ENCODE measurements around the gene USP47.

Gene USP47

GRCh38 chr11:11909727-11910126, 68.0 kb downstream of the USP47 start:
- Mint-ChIP-seq H3K36me3 (peaks cover 22 to 38% of the 10 kb centered on the region in 2 donors), H3K9me3 (no peaks in the 10 kb centered on the region)
- DNase-seq, result no peak

GRCh38 chr11:11910541-11910940, 68.8 kb downstream of the USP47 start:
- DNase-seq (no peak), ATAC-seq (replicated peaks) (no peak)
- Mint-ChIP-seq H3K9me3 (no peaks in the 10 kb centered on the region), H3K4me3 (no peak overlapping the region), H3K36me3 (peaks cover 27 to 42% of the 10 kb centered on the region in 2 donors), H3K27ac (no peak overlapping the region), H3K4me1 (peaks cover 0 to 2% of the 10 kb centered on the region in 2 donors), H3K27me3 (no peaks in the 10 kb centered on the region)

More at GRCh38 chr11:11909727-11910126, 68.0 kb downstream of the USP47 start:
- Mint-ChIP-seq H3K27ac (no peak overlapping the region), H3K27me3 (no peaks in the 10 kb centered on the region), H3K4me1 (no peaks in the 10 kb centered on the region), H3K4me3 (no peak overlapping the region)
- no peak for ATAC-seq (replicated peaks)

- Mint-ChIP-seq H3K4me1 (peaks cover 0 to 2% of the 10 kb centered on the region in 2 donors), H3K4me3 (no peak overlapping the region), H3K9me3 (no peaks in the 10 kb centered on the region), H3K27me3 (no peaks in the 10 kb centered on the region), H3K27ac (no peak overlapping the region), H3K36me3 (peaks cover 29 to 45% of the 10 kb centered on the region in 2 donors)
- DNase-seq, result no peak
- no peak for ATAC-seq (replicated peaks)
Measured at GRCh38 chr11:11913395-11913794, 71.6 kb downstream of the USP47 start.

- H3K4me3 Mint-ChIP-seq, result no peak overlapping the region
- no peaks in the 10 kb centered on the region for H3K9me3 Mint-ChIP-seq
- ATAC-seq (replicated peaks), result no peak
- H3K27me3 Mint-ChIP-seq, result no peaks in the 10 kb centered on the region
- H3K27ac Mint-ChIP-seq, result no peak overlapping the region
- DNase-seq, result no peak
- H3K4me1 Mint-ChIP-seq, result peaks cover 0 to 2% of the 10 kb centered on the region in 2 donors
- H3K36me3 Mint-ChIP-seq, result peaks cover 29 to 36% of the 10 kb centered on the region in 2 donors
Measured at GRCh38 chr11:11915625-11916024, 73.9 kb downstream of the USP47 start.

GRCh38 chr11:11916981-11917399, 75.2 kb downstream of the USP47 start:
- H3K9me3 Mint-ChIP-seq, result no peaks in the 10 kb centered on the region
- H3K36me3 Mint-ChIP-seq, result peaks cover 19 to 22% of the 10 kb centered on the region in 2 donors
- H3K4me1 Mint-ChIP-seq, result peaks cover 0 to 2% of the 10 kb centered on the region in 2 donors
- no peak for ATAC-seq (replicated peaks)
- H3K27me3 Mint-ChIP-seq, result no peaks in the 10 kb centered on the region
- H3K27ac Mint-ChIP-seq, result no peak overlapping the region
- H3K4me3 Mint-ChIP-seq, result no peak overlapping the region
- no peak for DNase-seq

GRCh38 chr11:11923828-11924227, 82.1 kb downstream of the USP47 start:
- peaks cover 32 to 40% of the 10 kb centered on the region in 2 donors for H3K36me3 Mint-ChIP-seq
- peaks cover 0 to 3% of the 10 kb centered on the region in 2 donors for H3K9me3 Mint-ChIP-seq
- H3K27me3 Mint-ChIP-seq, result no peaks in the 10 kb centered on the region
- no peak overlapping the region for H3K27ac Mint-ChIP-seq
- no peak overlapping the region for H3K4me3 Mint-ChIP-seq
- peaks cover 1 to 23% of the 10 kb centered on the region in 2 donors for H3K4me1 Mint-ChIP-seq
- no peak for ATAC-seq (replicated peaks)
- no peak for DNase-seq

DNA sequence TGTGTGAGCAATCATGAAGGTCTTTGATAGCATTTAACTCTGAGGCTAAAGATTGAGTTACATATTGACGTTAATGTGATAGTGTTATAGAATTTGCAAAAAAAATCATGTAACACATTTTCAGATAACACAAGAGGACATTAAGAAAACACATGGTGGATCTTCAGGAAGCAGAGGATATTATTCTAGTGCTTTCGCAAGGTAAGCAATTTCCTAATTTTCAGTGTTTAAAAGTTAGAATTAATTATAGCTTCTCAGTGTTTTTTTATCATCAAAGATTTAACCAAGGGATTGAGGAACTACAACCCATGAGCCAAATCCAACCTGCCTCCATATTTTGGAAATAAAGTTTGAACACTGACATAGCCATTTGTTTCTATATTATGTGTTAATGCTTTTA, 88.1 kb downstream of the USP47 start:
- Mint-ChIP-seq H3K9me3 (peaks cover 0 to 3% of the 10 kb centered on the region in 2 donors), H3K4me1 (peaks cover 1 to 22% of the 10 kb centered on the region in 2 donors), H3K4me3 (no peak overlapping the region), H3K27ac (no peak overlapping the region), H3K27me3 (no peaks in the 10 kb centered on the region), H3K36me3 (peaks cover 44 to 52% of the 10 kb centered on the region in 2 donors)
- ATAC-seq (replicated peaks) (no peak), DNase-seq (no peak)

GRCh38 chr11:11931461-11932055, 89.8 kb downstream of the USP47 start:
- Mint-ChIP-seq H3K27ac (no peak overlapping the region), H3K27me3 (no peaks in the 10 kb centered on the region), H3K4me1 (peaks cover 0 to 5% of the 10 kb centered on the region in 2 donors), H3K4me3 (no peak overlapping the region), H3K9me3 (peaks cover 0 to 2% of the 10 kb centered on the region in 2 donors), H3K36me3 (peaks cover 33 to 42% of the 10 kb centered on the region in 2 donors)
- DNase-seq (no peak), ATAC-seq (replicated peaks) (peak in 1 of 2 donors; percentile 45)

DNA sequence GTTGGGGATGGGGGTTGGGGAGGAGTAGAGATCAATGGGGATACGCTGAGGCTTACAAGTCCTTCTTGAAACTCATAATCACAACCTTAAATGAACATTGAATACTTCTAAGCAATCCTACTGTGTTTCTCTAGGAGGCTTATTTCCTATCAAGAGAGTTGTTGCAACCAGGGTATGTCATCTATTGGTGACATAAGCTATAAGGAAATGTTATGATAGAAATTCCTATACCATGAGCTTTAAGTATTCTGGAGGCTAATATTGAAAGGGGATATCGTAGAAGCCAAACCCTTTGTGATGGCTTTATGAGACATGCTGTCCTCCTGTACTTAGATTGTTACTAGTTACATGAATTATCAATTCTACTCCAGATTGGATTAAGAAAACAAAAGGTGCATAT, 93.8 kb downstream of the USP47 start:
- H3K4me1 Mint-ChIP-seq, result no peaks in the 10 kb centered on the region
- peaks cover 38 to 52% of the 10 kb centered on the region in 2 donors for H3K36me3 Mint-ChIP-seq
- no peak overlapping the region for H3K27ac Mint-ChIP-seq
- DNase-seq (no peak), ATAC-seq (replicated peaks) (no peak)
- H3K9me3 Mint-ChIP-seq, result no peaks in the 10 kb centered on the region
- H3K4me3 Mint-ChIP-seq, result no peak overlapping the region
- no peaks in the 10 kb centered on the region for H3K27me3 Mint-ChIP-seq

DNA sequence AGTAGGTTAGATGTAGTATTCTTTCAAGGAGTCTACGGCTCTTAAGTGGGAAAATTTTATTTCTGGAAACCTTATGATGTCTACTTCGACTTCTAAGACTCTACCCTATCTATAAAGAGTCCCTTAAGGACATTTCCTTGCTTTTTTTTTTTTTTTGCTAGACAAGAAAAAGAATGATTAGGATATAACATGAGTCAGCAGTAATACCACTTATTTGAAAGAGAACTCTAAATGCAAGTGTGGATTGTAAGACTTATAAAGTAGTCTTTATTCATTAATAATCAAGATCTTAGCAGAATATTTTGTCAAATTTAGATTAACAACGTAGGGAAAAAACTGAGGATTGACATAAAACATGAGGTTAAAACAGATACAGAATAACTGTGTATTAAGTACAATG, 95.7 kb downstream of the USP47 start:
- Mint-ChIP-seq H3K27ac (no peak overlapping the region), H3K9me3 (no peaks in the 10 kb centered on the region), H3K4me3 (no peak overlapping the region), H3K36me3 (peaks cover 35 to 53% of the 10 kb centered on the region in 2 donors), H3K4me1 (no peaks in the 10 kb centered on the region), H3K27me3 (no peaks in the 10 kb centered on the region)
- DNase-seq (no peak), ATAC-seq (replicated peaks) (no peak)

- ATAC-seq (replicated peaks) (no peak), DNase-seq (no peak)
- H3K36me3 Mint-ChIP-seq, result peaks cover 34 to 53% of the 10 kb centered on the region in 2 donors
- H3K27ac Mint-ChIP-seq, result no peak overlapping the region
- no peaks in the 10 kb centered on the region for H3K4me1 Mint-ChIP-seq
- H3K27me3 Mint-ChIP-seq, result no peaks in the 10 kb centered on the region
- H3K9me3 Mint-ChIP-seq, result no peaks in the 10 kb centered on the region
- no peak overlapping the region for H3K4me3 Mint-ChIP-seq
Measured at GRCh38 chr11:11937957-11938356, 96.2 kb downstream of the USP47 start.

GRCh38 chr11:11940551-11940950, 98.8 kb downstream of the USP47 start:
- H3K27ac Mint-ChIP-seq, result no peak overlapping the region
- no peak for DNase-seq
- no peaks in the 10 kb centered on the region for H3K27me3 Mint-ChIP-seq
- H3K4me3 Mint-ChIP-seq, result no peak overlapping the region
- peaks cover 32 to 48% of the 10 kb centered on the region in 2 donors for H3K36me3 Mint-ChIP-seq
- no peaks in the 10 kb centered on the region for H3K9me3 Mint-ChIP-seq
- H3K4me1 Mint-ChIP-seq, result no peaks in the 10 kb centered on the region
- ATAC-seq (replicated peaks), result no peak

GRCh38 chr11:11942668-11943067, 100.9 kb downstream of the USP47 start:
- Mint-ChIP-seq H3K27me3 (no peaks in the 10 kb centered on the region), H3K4me3 (no peak overlapping the region), H3K4me1 (no peaks in the 10 kb centered on the region), H3K27ac (no peak overlapping the region), H3K9me3 (no peaks in the 10 kb centered on the region), H3K36me3 (peaks cover 33 to 44% of the 10 kb centered on the region in 2 donors)
- DNase-seq (no peak), ATAC-seq (replicated peaks) (no peak)

- Mint-ChIP-seq H3K4me1 (no peaks in the 10 kb centered on the region), H3K27me3 (no peaks in the 10 kb centered on the region), H3K9me3 (no peaks in the 10 kb centered on the region), H3K27ac (no peak overlapping the region), H3K4me3 (no peak overlapping the region), H3K36me3 (peaks cover 25 to 37% of the 10 kb centered on the region in 2 donors)
- no peak for DNase-seq
- no peak for ATAC-seq (replicated peaks)
Measured at GRCh38 chr11:11944444-11944843, 102.7 kb downstream of the USP47 start.

DNA sequence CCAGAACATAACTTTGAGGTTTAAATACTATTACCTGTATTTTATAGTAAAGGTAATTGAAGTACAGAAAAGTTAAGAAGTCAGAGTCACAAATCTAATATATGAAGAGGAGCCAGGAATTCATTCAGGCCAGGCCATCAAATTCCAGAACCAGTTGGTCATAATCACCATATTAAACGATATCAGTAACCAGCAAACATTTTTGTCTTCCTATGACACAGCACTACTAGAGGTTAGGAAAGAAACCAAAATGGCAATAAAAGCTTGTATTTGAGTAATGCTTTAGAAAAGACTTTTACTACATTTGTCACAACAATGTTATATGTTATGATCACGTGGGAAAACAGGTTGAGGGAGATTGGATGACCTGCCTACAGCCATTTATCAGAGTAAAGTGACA, 104.4 kb downstream of the USP47 start:
- H3K36me3 Mint-ChIP-seq, result peaks cover 27 to 34% of the 10 kb centered on the region in 2 donors
- no peak overlapping the region for H3K27ac Mint-ChIP-seq
- no peak overlapping the region for H3K4me3 Mint-ChIP-seq
- DNase-seq (no peak), ATAC-seq (replicated peaks) (no peak)
- H3K27me3 Mint-ChIP-seq, result no peaks in the 10 kb centered on the region
- no peaks in the 10 kb centered on the region for H3K9me3 Mint-ChIP-seq
- H3K4me1 Mint-ChIP-seq, result no peaks in the 10 kb centered on the region
